Nephron progenitor cell (in vitro differentiated cells): Measurements from ENCODE around the gene RPS6KC1.

Experiments used
- DNase-seq: peaks from one replicate; pipeline ENCODE4 v3.0.0; 2021
- H3K27ac Mint-ChIP-seq: 2 replicates; pipeline ENCODE4 v1.8.0; 2021; ENCODE audit warnings: mild to moderate bottlenecking, moderate library complexity, mixed read lengths
- H3K27me3 Mint-ChIP-seq: 2 replicates; pipeline ENCODE4 v1.8.0; 2021; ENCODE audit warnings: mild to moderate bottlenecking, low read depth, mixed read lengths; ENCODE audit not compliant: poor library complexity
- H3K36me3 Mint-ChIP-seq: 2 replicates; pipeline ENCODE4 v1.8.0; 2021; ENCODE audit warnings: low read depth, mixed read lengths
- H3K4me1 Mint-ChIP-seq: 2 replicates; pipeline ENCODE4 v1.8.0; 2021; ENCODE audit warnings: mixed read lengths
- H3K4me3 Mint-ChIP-seq: 2 replicates; pipeline ENCODE4 v1.8.0; 2021; ENCODE audit warnings: mild to moderate bottlenecking, moderate library complexity, mixed read lengths
- H3K9me3 Mint-ChIP-seq: 2 replicates; pipeline ENCODE4 v1.8.0; 2021; ENCODE audit warnings: mild to moderate bottlenecking, moderate library complexity, mixed read lengths
- CTCF ChIP-seq: fragments of 200-600 bp; sonication (generic); IDR thresholded peaks from 2 replicates; pipeline ENCODE4 v1.5.0; 2021; ENCODE audit warnings: antibody characterized with exemption

The RPS6KC1 gene

GRCh38 chr1:213124590-213124989 is 73.5 kb downstream of the RPS6KC1 start:
- H3K4me3 Mint-ChIP-seq, result no peak overlapping the region
- peaks cover 9% of the 10 kb centered on the region for H3K36me3 Mint-ChIP-seq
- peaks cover 5% of the 10 kb centered on the region for H3K9me3 Mint-ChIP-seq
- no peaks in the 10 kb centered on the region for H3K4me1 Mint-ChIP-seq
- H3K27ac Mint-ChIP-seq, result no peak overlapping the region
- no peaks in the 10 kb centered on the region for H3K27me3 Mint-ChIP-seq
- no peak for TF ChIP-seq CTCF
- DNase-seq, result no peak

- DNase-seq, result no peak
- H3K4me1 Mint-ChIP-seq, result no peaks in the 10 kb centered on the region
- no peak for TF ChIP-seq CTCF
- H3K27me3 Mint-ChIP-seq, result no peaks in the 10 kb centered on the region
- no peak overlapping the region for H3K4me3 Mint-ChIP-seq
- peaks cover 9% of the 10 kb centered on the region for H3K36me3 Mint-ChIP-seq
- H3K9me3 Mint-ChIP-seq, result peaks cover 5% of the 10 kb centered on the region
- no peak overlapping the region for H3K27ac Mint-ChIP-seq
Observed at GRCh38 chr1:213125643-213126042, 74.6 kb downstream of the RPS6KC1 start.

GRCh38 chr1:213127074-213127473 is 76.0 kb downstream of the RPS6KC1 start:
- Mint-ChIP-seq H3K4me3 (no peak overlapping the region), H3K9me3 (peaks cover 5% of the 10 kb centered on the region), H3K27ac (no peak overlapping the region), H3K27me3 (no peaks in the 10 kb centered on the region), H3K36me3 (peaks cover 9% of the 10 kb centered on the region), H3K4me1 (no peaks in the 10 kb centered on the region)
- no peak for DNase-seq
- TF ChIP-seq CTCF, result no peak

GRCh38 chr1:213131851-213132655 is 81.0 kb downstream of the RPS6KC1 start:
- no peaks in the 10 kb centered on the region for H3K27me3 Mint-ChIP-seq
- peaks cover 12% of the 10 kb centered on the region for H3K4me1 Mint-ChIP-seq
- H3K9me3 Mint-ChIP-seq, result peaks cover 2% of the 10 kb centered on the region
- H3K36me3 Mint-ChIP-seq, result peaks cover 6% of the 10 kb centered on the region
- H3K4me3 Mint-ChIP-seq, result no peak overlapping the region
- TF ChIP-seq CTCF, result no peak
- no peak for DNase-seq
- no peak overlapping the region for H3K27ac Mint-ChIP-seq

GRCh38 chr1:213135572-213135971 is 84.5 kb downstream of the RPS6KC1 start:
- DNase-seq, result no peak
- TF ChIP-seq CTCF, result no peak
- no peak overlapping the region for H3K4me3 Mint-ChIP-seq
- no peak overlapping the region for H3K27ac Mint-ChIP-seq
- H3K4me1 Mint-ChIP-seq, result peaks cover 12% of the 10 kb centered on the region
- peaks cover 33% of the 10 kb centered on the region for H3K36me3 Mint-ChIP-seq
- peaks cover 21% of the 10 kb centered on the region for H3K9me3 Mint-ChIP-seq
- H3K27me3 Mint-ChIP-seq, result no peaks in the 10 kb centered on the region
